HepG2 (cell line): ENCODE data around the gene NLRP12. TPM values are rescaled to one million over a fixed set of nuclear protein-coding genes. Genes with fewer than 3 reads are reported as not detected.

Experiments used
- AHR ChIP-seq: IDR thresholded peaks from 2 replicates; pipeline ENCODE4 v1.6.1; 2018; ENCODE audit warnings: missing genetic modification reagents, missing compliant biosample characterization
- FOSL2 ChIP-seq: sonication (generic); formaldehyde crosslinking; IDR thresholded peaks from 2 replicates; pipeline ENCODE4 v1.4.0; 2020; ENCODE audit warnings: missing genetic modification reagents
- FOXA3 ChIP-seq: IDR thresholded peaks from 2 replicates; pipeline ENCODE4 v1.6.1; 2016; ENCODE audit warnings: missing genetic modification reagents, missing compliant biosample characterization
- GZF1 ChIP-seq: sonication (generic); formaldehyde crosslinking; IDR thresholded peaks from 2 replicates; pipeline ENCODE4 v1.5.1; 2020; ENCODE audit warnings: mild to moderate bottlenecking, missing genetic modification reagents
- HOMEZ ChIP-seq: IDR thresholded peaks from 2 replicates; pipeline ENCODE4 v1.6.1; 2016; ENCODE audit warnings: low read depth
- IRF2 ChIP-seq: IDR thresholded peaks from 2 replicates; pipeline ENCODE4 v1.6.1; 2018; ENCODE audit warnings: missing genetic modification reagents, missing compliant biosample characterization
- ISL2 ChIP-seq: sonication (generic); formaldehyde crosslinking; IDR thresholded peaks from 2 replicates; pipeline ENCODE4 v1.5.0; 2020; ENCODE audit warnings: missing genetic modification reagents
- MED13 ChIP-seq: sonication (generic); formaldehyde crosslinking; IDR thresholded peaks from 2 replicates; pipeline ENCODE4 v1.5.0; 2020; ENCODE audit warnings: missing genetic modification reagents
- NR2F6 ChIP-seq, 2 experiments: IDR thresholded peaks; 2 replicates each; pipeline ENCODE4 v1.6.1; 2016; ENCODE audit warnings: antibody characterized with exemption in 1 of 2, mild to moderate bottlenecking in 1 of 2
- NR3C1 ChIP-seq: sonication (generic); formaldehyde crosslinking; IDR thresholded peaks from 2 replicates; pipeline ENCODE4 v1.4.0; 2020; ENCODE audit warnings: missing genetic modification reagents
- REPIN1 ChIP-seq: sonication (generic); formaldehyde crosslinking; IDR thresholded peaks from 2 replicates; pipeline ENCODE4 v1.8.0; 2022; ENCODE audit warnings: missing genetic modification reagents, low read depth, mild to moderate bottlenecking, borderline replicate concordance
- SALL2 ChIP-seq: sonication (generic); formaldehyde crosslinking; IDR thresholded peaks from 2 replicates; pipeline ENCODE4 v1.8.1; 2023; ENCODE audit warnings: mild to moderate bottlenecking, missing genetic modification reagents, inconsistent platforms
- SKI ChIP-seq: fragments of 450-650 bp; IDR thresholded peaks from one replicate; pipeline ENCODE4 v1.6.1; 2018; ENCODE audit warnings: mild to moderate bottlenecking; ENCODE audit not compliant: partially characterized antibody
- SP1 ChIP-seq, 2 experiments: fragments of 450-650 bp in 1 of 2; sonication (generic) in 1 of 2; formaldehyde crosslinking in 1 of 2; IDR thresholded peaks; 2 replicates each; pipeline versions ENCODE4 v1.4.0 to v1.6.1; 2016 to 2020; ENCODE audit warnings: missing genetic modification reagents in 1 of 2
- STAG1 ChIP-seq: sonication (generic); formaldehyde crosslinking; IDR thresholded peaks from 2 replicates; pipeline ENCODE4 v1.4.0; 2020; ENCODE audit warnings: missing genetic modification reagents
- TBX2 ChIP-seq: sonication (generic); formaldehyde crosslinking; IDR thresholded peaks from 2 replicates; pipeline ENCODE4 v1.5.0; 2020; ENCODE audit warnings: missing genetic modification reagents, mild to moderate bottlenecking, borderline replicate concordance
- ZBTB25 ChIP-seq: IDR thresholded peaks from 2 replicates; pipeline ENCODE4 v1.6.1; 2018; ENCODE audit warnings: missing genetic modification reagents
- ZBTB43 ChIP-seq: sonication (generic); formaldehyde crosslinking; conservative IDR thresholded peaks from 2 replicates; pipeline ENCODE4 v1.4.0; 2020; ENCODE audit warnings: missing genetic modification reagents
- ZKSCAN1 ChIP-seq: fragments of 150-350 bp; IDR thresholded peaks from 2 replicates; pipeline ENCODE4 v1.6.1; 2014; ENCODE audit warnings: low read length
- ZMYM2 ChIP-seq: sonication (generic); formaldehyde crosslinking; IDR thresholded peaks from 2 replicates; pipeline ENCODE4 v1.8.0; 2022; ENCODE audit warnings: mild to moderate bottlenecking, missing genetic modification reagents
- ZNF234 ChIP-seq: sonication (generic); formaldehyde crosslinking; conservative IDR thresholded peaks from 2 replicates; pipeline ENCODE4 v1.5.1; 2020; ENCODE audit warnings: mild to moderate bottlenecking, missing genetic modification reagents
- ZNF275 ChIP-seq: sonication (generic); formaldehyde crosslinking; IDR thresholded peaks from 2 replicates; pipeline ENCODE4 v1.8.0; 2022; ENCODE audit warnings: missing genetic modification reagents, mild to moderate bottlenecking, inconsistent platforms, borderline replicate concordance
- ZNF44 ChIP-seq: sonication (generic); formaldehyde crosslinking; IDR thresholded peaks from 2 replicates; pipeline ENCODE4 v1.5.1; 2020; ENCODE audit warnings: mild to moderate bottlenecking, missing genetic modification reagents
- ZNF441 ChIP-seq: sonication (generic); formaldehyde crosslinking; IDR thresholded peaks from 2 replicates; pipeline ENCODE4 v1.7.0; 2021; ENCODE audit warnings: missing genetic modification reagents, borderline replicate concordance
- ZNF549 ChIP-seq: sonication (generic); formaldehyde crosslinking; IDR thresholded peaks from 2 replicates; pipeline ENCODE4 v1.5.0; 2020; ENCODE audit warnings: missing genetic modification reagents
- polyA plus RNA-seq, 8 experiments: library from polyadenylated mRNA; depleted of rRNA in 3 of 8; stranded (reverse) in 7 of 8; unstranded in 1 of 8; fragments of >200 nt; fragmentation: Illumina TruSeq in 4 of 8; extraction: Trizol in 4 of 8; gene quantifications; 2 replicates each; pipeline versions ENCODE4 v1.2.1 to v1.2.3, GENCODE V29; 2011 to 2016; ENCODE audit warnings: low read depth in 4 of 8, missing spikeins in 1 of 8, mixed read lengths in 1 of 8; ENCODE audit not compliant: insufficient read depth in 1 of 8
- total RNA-seq, 5 experiments: library from RNA; depleted of rRNA; stranded (reverse); fragments of >200 nt; fragmentation: Illumina TruSeq; extraction: Trizol; gene quantifications; 2 replicates each; pipeline ENCODE4 v1.2.3, GENCODE V29; 2016; ENCODE audit warnings: low read depth in 1 of 5

NLRP12 gene
- total and polyA plus RNA-seq, 2 of the 13 experiments (the other 11 are each of a cell fraction or from before 2014, with no cell fraction given), result 0.15 to 0.20 TPM

- TF ChIP-seq ZNF275, result no peak
- no peak for TF ChIP-seq NR3C1 (CRISPR knock-in tag)
- no peak for TF ChIP-seq GZF1 (CRISPR knock-in tag)
- TF ChIP-seq ZBTB43 (CRISPR knock-in tag), result 0 out of 2 replicates have a peak, but pooled peaks have one; percentile 32
- TF ChIP-seq SALL2 (CRISPR knock-in tag), result peak; percentile 47; the same call in 1 of the 2 replicates
- no peak for TF ChIP-seq SP1 (IDR thresholded peaks at IDR 0.05)
- TF ChIP-seq SP1 (CRISPR knock-in tag; IDR thresholded peaks at IDR 0.05), result peak; percentile 15; the same call in 1 of the 2 replicates
- peak; percentile 94 for TF ChIP-seq STAG1 (CRISPR knock-in tag)
- TF ChIP-seq ZMYM2, result 0 out of 2 replicates have a peak, but pooled peaks have one; percentile 66
- no peak for TF ChIP-seq ZNF234 (CRISPR knock-in tag)
- peak; percentile 69; the same call in 1 of the 2 replicates for TF ChIP-seq AHR (CRISPR knock-in tag)
- peak; percentile 50; the same call in 1 of the 2 replicates for TF ChIP-seq TBX2
- TF ChIP-seq ZKSCAN1, result no peak
- TF ChIP-seq ZNF44, result no peak
- no peak for TF ChIP-seq SKI
- 0 out of 2 replicates have a peak, but pooled peaks have one; percentile 48 for TF ChIP-seq ISL2 (CRISPR knock-in tag)
- TF ChIP-seq FOXA3 (CRISPR knock-in tag), result peak; percentile 45; the same call in 1 of the 2 replicates
- TF ChIP-seq ZNF549, result no peak
- 0 out of 2 replicates have a peak, but pooled peaks have one; percentile 55 for TF ChIP-seq ZBTB25 (CRISPR knock-in tag)
- peak; percentile 52 for TF ChIP-seq FOSL2 (CRISPR knock-in tag)
- TF ChIP-seq MED13, result peak; percentile 42; the same call in 1 of the 2 replicates
- no peak for TF ChIP-seq NR2F6 (IDR thresholded peaks at IDR 0.05)
- TF ChIP-seq NR2F6 (CRISPR knock-in tag; IDR thresholded peaks at IDR 0.05), result peak; percentile 55
- 0 out of 2 replicates have a peak, but pooled peaks have one; percentile 22 for TF ChIP-seq ZNF441 (CRISPR knock-in tag)
- TF ChIP-seq IRF2 (CRISPR knock-in tag), result peak; percentile 38
- TF ChIP-seq REPIN1, result peak; percentile 79; the same call in 1 of the 2 replicates
- 0 out of 2 replicates have a peak, but pooled peaks have one; percentile 42 for TF ChIP-seq HOMEZ (CRISPR knock-in tag)
Measured at GRCh38 chr19:53792721-53793433, 31.2 kb downstream of the NLRP12 start (continued).
